Amniotic epithelial cell (primary cell): ENCODE data around the gene CPED1.
A peak's percentile ranks its signal among the peaks of the same experiment; 100 is the strongest.
"Not testable (repeated sequence)": the region's sequence is repeated elsewhere in the genome, so short reads cannot be mapped to it uniquely, and the experiment has no call there.

Experiments
- DNase-seq: peaks from one replicate; pipeline ENCODE4 v3.0.0-alpha.2; 2010; ENCODE audit warnings: low read depth

The CPED1 gene

DNA sequence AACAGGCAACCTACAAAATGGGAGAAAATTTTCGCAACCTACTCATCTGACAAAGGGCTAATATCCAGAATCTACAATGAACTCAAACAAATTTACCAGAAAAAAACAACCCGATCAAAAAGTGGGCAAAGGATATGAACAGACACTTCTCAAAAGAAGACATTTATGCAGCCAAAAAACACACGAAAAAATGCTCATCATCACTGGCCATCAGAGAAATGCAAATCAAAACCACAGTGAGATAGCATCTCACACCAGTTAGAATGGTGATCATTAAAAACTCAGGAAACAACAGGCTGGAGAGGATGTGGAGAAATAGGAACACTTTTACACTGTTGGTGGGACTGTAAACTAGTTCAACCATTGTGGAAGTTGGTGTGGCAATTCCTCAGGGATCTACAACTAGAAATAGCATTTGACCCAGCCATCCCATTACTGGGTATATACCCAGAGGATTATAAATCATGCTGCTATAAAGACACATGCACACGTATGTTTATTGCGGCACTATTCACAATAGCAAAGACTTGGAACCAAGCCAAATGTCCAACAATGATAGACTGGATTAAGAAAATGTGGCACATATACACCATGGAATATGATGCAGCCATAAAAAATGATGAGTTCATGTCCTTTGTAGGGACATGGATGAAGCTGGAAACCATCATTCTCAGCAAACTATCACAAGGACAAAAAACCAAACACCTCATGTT, 264.2 kb downstream of the CPED1 start:
- not testable (repeated sequence) for DNase-seq

DNA sequence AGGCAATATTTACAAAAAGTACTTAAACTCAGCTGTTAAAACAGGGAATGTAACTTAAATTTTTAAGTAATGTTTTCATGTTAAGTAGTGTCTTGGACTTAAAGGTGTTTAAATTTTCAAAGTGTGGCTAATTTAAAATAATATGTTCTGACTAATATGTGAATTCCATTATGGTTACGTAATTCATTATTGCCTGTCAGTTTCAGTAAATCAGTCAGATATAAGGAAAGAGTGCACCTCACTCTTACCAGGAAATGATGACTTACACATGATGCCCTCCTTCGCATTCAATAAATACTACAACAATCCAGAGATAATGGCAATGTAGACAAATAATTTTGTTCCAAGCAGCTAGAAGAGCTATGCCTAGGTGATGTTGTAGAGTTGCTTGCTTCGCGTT, 271.3 kb downstream of the CPED1 start:
- no peak for DNase-seq

DNA sequence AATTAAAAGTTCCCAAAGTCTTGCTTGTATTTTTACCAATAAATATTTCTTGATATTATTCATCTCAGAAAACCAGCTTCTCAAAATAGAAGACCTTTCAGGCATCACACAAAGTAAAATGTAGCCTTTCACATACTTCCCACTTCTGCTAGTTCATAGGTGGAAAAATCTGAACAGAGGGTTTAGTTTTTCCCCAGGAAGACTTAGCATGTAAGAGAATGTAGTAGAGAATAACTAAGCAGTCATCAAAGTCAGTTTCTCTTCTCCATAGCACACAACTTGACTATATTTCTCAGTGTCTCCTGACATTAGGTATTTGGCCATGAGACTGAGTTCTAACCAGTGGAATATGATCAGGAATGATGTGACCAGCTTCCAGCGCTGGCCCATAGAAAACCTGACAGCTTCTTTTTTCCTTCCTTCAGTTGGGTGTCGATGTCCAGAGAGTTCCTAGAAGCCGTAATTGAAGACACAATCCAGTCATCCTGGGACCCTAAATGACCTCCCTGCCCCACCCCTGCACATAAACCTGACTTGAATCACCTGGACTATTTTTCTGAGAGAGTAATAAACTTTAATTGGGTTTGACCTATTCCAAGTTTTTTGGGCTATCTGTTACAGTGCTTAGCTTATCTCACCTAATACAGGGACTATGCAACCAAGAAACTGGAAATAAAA, 272.8 kb downstream of the CPED1 start:
- DNase-seq: no peak

DNA sequence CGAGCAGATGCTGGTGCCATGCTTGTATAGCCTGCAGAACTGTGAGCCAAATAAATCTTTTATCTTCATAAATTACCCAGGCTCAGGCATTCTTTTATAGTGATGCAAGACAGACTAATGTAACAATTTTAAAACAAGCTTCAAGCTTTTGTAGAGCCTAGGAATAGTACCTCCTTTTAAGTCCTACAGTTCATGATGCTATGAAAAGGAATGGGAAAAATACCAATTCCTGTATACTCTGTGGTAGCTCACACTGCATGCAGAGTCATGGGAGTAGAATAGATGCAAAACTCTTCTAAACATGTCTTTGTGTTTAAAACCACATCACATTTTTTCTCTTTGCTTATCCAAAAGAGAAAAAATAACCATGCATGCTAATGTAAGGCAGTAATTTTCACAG, 273.7 kb downstream of the CPED1 start:
- no peak for DNase-seq

DNA sequence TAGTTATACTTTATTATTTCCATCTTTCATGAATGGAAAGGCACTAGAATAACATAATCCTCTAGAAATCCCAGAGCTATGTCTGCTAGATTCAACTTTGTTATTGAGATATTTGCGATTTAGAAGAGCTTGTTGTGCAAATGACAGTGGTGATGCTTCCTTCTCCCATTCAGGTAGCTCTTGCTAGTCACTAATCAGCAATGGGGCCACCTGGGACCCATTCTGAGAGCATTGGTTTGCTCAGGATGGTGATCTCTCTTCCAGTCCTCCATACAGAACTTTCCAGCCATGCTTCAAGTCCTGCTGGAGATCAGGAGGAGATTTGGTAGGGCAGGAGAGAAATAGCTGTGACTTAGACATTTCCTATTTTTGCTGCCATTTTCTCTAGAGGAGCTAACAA, 274.5 kb downstream of the CPED1 start:
- no peak for DNase-seq

DNA sequence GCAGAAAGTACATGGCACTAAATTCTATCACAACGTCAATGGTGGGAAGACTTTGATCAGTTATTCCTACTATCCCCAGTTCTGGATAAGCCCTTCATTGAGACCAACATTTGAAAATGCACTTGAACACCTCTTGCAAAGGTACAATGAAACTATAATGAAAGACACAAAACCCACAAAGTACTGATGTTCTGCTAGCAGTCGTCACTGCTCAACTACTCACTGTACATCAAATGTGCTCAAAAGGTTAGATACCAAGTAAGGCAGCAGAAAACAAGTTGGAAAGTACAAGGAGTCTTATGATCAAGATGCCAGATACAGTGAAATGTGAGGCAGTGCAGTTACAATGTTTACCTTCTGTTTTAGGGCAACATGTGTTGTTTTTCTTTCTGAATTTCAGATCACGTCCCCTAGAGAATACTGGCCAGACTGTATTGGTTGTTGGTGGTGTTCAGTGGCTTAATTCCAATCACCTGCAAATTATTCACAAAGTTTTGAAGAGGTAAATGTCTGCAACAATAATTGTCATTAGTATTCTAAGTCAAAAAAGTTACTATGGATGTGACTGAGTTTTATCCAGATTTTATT, 277.9 kb downstream of the CPED1 start:
- DNase-seq: no peak

DNA sequence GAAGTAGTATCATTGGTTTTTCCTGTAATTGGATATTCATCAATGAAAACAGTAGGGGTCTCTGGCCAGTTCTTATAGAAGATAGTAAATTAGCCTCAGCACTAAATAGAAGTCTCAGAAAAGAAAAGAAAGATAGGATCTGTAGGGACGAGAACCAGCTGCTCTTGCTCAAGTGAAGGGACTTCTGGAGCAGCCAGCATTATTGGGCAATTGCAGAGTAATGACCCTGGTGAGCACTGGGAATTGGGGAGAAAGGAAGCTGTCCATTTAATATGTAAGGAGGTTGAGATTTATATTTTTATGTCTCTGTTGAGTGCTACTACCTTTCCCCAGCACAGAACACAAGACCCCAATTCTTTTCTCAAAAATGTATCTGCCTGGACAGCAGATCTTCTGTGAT, 279.1 kb downstream of the CPED1 start:
- no peak for DNase-seq

DNA sequence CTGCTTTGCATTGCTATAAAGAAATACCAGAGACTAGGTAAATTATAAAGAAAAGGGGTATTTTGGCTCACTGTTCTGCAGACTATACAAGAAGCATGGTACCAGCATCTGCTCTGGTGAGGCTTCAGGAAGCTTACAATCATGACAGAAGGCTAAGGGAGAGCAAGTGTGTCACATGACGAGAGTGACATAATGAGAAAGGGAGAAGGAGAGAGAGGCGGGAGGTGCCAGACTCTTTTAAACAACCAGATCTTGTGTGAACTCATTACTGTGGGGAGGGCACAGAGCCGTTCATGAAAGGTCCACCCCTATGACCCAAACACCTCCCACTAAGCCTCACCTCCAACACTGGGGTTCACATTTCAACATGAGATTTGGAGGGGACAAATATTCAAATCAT, 281.3 kb downstream of the CPED1 start:
- DNase-seq: no peak

DNA sequence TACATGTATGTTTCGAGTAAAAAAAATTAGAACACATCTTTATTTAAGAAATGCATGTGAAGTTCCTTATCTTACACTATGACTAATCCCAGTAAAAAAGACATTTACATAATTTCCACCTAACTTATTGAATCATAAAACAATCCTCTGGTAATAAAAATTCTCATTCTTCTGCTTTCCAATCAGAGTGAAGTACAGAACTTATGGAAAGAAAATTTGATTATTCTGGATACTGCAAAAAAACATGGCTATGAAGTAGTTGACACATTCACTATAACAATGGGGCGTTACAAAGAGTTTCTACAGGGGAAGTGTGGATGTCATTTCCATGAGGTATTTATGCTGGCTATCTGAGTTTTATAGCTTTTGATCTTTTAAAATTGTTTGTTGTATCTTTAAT, 282.6 kb downstream of the CPED1 start:
- DNase-seq: no peak

DNA sequence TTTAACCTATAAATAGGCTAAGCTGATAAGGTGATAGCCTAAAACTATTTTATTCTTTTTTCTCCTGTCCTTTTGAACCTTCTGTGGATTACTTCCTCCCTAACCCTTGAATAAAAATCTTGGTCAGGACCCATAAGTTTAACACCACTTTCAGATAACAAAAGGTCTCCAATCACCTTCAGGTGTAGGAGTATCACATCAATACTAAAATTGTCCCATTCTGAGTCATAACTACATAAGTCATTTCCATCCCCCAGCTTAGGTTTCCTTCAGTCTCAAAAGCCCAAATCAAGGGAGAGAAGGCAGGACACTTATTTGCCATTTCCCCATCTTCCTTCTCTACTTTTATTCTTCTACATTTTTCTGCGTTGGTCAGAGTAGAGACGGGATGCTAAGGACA, 283.4 kb downstream of the CPED1 start:
- DNase-seq: no peak

DNA sequence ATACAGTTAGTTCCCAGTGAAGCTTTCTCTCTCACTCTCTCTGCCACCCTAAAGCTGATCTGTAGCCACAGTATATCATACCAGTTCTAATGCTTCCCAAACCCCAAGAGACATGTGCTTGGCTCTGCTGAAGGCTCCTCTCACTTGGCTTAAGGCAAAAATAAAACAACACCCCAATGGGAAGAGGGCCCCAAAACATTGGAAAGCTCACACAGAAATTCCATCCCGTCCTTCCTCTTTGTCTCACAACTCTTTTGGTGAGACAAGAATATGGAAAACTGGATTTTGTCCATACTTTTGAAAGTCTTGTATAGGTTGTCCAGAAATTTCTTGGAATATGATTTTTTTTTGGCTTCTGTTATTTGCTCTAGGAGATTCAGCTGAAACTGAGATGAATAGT, 284.2 kb downstream of the CPED1 start:
- no peak for DNase-seq

DNA sequence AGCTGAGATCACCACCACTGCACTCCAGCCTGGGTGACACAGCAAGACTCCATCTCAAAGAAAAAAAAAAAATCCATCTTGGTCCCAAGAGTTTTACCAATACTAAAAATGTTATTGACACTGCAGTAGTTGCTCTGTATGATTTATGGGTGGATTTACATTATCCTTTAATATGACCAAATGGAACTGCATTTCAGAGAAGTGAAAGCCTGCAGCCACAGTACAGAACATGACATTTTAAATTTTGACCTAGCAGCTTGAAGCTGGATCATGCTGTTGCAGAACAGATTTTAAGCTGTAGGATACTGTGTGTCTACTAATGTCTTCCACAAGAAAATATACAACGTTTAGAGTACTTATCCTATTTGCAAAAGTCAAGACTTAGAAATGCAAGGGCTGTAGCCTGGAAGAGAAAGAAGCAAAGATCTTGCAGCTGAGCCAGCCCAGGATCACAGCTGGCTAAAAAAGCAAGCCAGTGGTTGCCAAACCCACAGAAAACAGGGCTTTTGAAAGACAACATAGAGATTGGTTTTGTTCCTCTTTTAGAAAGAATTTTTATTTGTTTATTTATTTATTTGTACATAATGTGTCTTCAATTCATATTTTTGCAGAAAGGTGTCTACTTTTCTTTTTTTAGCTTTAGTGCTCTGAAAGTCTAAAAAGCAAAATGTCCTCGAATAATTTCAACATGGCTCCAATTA, 285.1 kb downstream of the CPED1 start:
- DNase-seq: no peak

DNA sequence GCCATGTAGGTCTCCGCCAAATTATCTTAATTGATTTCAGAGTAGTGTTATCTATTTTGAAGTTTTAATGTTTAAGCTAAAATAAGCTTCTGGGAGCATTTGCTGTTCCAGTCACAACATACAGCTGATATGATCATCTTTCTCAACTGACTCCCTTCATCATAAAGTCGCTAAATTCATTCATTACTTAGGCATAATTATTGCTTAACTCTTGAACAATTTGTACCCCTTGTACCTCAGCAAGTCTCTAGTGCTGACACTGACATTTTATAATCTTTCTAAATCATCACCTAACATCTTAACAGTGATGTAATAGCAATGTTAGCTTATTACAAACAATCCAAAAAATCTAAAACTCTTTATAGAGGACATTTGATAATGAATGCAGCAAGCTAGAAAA, 286.0 kb downstream of the CPED1 start:
- no peak for DNase-seq

DNA sequence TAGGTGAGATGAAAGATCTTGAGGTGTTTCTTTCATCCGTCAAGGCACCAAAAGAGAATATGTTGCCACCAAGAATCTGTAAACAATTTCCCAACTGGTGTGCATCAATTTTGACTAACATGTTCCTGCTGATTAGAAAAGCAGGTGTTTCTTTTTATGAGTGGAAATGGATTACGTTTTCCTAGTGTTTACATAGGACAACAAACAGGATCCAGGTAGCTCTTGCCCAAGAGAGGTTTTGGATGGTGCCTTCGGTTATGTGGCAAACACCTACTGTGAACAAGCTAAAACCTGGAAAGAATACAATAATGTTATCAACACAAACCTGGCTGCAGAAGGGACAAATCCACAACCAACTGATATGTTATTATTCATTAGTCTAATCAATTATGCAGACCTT, 286.7 kb downstream of the CPED1 start:
- DNase-seq: no peak

DNA sequence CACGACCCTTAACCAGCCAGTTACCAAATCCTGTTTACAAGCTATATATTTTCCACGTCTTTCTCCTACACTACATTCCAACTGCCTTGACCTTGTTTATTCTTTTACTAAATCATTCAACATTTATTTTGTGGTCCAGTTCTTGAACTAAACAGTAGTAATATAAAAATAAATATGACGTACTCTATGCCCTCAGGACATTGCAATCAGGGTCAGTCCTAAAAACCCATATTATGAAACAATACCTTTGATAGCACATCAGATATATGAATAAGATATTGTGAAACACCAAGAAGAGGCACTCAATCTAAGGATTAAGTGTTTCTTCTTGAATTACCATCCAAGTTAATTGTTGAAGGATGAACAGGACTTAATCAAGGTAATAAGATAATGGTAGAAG, 287.8 kb downstream of the CPED1 start:
- DNase-seq: peak; percentile 79

DNA sequence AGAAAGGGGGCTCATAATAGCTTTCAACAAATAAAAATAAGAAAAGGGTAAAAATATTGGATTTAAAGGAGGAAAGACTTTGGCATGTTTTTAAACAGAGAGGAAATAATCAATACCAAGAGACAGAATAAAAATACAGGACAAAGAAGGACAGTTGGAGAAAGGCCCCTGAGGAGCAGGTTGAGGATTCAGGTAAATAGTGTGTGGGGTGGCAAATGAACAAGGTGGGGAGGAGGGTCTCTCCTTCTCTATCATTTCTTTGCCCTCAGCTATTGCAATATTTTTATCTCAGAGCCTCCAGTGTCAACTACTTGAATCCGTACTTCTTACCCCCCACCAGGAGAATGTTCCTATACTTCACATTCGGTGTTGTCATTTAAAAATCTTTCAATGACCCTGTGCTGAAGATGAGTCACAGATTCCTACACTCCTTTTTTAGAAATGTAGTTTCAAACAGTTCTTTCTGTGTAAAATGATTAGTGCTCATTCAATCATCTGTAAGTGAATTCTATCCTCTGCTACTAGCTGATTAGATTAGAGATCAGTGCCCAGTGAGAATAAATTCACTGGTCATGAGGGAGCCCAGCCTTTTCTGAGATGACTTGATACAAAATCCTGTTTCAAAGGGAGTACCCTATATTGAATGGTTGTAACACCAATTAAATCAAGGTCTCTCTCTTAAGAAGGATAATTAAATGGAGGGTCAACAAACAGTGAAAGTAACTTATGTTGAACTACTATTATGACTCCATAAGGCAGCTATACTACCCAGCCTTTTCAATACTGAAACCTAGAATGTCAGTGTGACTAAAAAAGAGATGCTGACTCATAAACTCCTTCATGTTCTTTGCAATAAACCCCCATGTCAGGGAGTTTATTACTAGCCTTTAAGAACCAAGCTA, 289.9 kb downstream of the CPED1 start:
- peak; percentile 72 for DNase-seq

DNA sequence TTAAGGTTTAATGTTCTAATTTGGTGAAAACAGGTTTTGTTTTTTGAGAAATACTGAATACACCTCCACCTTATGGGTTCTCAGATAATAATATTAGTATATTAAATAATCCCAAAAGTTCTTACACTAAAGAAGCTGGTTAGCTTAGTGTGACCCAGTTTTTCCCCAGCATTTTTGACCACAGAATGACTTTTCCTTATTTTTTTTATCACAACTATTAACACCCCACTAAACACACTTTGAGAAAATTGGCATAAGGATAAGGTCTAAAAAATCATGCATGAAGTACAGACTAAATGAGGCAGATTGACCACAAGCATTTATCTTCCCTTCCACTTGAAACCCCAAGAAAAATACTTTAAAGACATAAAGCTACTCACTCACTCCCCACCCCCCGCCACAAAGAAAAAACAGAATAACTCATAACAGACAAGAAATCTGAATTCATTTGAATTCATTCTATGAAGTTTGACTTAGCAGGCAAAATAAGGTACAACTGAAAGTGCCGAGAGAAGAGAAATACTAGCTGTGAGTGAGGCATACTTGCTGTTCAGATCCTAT, 290.6 kb downstream of the CPED1 start:
- DNase-seq: peak; percentile 69

DNA sequence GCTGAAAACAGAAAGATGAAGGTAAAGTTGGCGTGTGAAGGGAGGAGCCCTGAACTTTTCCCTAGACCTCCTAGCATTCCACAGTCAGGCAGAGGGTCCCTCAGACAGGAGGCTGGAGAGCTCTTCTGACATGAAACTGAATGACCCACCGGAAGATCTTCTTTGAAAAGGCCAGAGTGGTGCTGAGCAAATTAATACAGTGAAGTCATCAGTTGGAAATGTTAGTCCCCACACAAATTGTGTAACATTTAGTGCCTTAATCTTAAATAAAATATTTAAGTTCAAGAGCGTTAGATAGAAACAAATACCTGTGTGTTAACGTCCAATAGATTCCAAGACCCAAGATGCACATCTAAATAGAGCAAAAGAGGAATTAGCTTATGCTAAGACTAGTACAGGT, 291.3 kb downstream of the CPED1 start:
- DNase-seq: peak; percentile 52

DNA sequence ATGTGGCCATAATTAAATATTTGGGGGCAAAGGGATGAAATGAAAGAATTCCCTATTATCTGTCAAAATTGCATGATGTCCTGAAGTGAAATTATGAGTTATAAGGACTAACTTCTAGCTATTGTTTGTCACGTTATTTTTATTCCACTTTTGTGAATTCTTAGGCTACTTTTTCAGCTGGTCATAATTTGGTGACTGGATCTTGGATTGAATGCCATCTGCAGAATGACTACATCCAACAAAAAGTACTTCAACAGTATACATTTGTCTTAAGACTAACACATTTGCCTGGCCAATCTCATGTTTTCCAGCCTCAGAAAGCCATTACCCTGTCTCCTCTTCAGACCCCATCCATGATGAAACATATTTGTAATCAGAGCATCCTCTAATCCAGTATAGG, 292.1 kb downstream of the CPED1 start:
- DNase-seq: no peak

DNA sequence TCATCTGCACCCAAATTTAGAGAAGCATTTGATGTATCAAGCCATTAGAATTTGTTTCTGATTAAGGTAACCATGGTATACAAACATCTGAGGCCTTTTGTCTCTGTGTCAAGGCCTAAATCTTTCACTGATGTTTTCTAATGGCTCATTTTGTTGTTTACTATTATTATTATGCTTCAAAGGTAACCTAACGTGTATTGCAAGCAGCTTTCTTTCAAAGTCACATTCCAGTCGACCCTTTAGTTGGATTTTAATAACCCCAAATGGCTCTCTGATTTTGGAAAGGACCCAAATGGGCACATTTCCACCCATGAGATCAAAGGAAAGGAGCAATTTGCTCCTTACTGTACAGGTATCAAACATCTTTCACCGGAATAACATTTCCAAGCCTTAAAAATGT, 293.6 kb downstream of the CPED1 start:
- DNase-seq: no peak

DNA sequence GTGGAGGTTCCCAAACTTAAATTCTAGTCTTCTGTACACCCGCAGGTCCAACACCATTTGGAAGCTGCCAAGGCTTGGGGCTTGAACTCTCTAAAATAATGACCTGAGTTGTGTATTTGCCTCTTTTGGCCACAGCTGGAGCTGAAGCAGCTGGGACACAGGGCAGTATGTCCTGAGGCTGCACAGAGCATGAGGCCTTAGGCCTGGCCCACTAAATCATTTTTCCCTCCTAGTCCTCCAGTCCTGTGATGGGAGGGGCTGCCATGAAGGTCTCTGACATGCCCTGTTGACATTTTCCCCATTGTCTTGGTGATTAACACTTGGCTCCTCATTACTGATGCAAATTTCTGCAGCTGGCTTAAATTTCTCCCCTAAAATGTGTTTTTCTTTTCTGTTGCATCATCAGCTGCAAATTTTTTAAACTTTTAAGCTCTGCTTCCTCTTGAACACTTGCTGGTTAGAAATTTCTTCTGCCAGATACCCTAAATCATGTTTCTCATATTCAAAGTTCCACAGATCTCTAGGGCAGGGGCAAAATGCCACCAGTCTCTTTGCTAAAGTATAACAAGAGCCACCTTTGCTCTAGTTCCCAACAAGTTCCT, 296.7 kb downstream of the CPED1 start:
- DNase-seq: no peak
